WTC11 (cell line): Measurements from ENCODE around the gene SIK2.

Source experiments
- CTCF ChIP-seq: fragments of 200-600 bp; IDR thresholded peaks from 2 replicates; pipeline ENCODE4 v1.8.0; 2022; ENCODE audit warnings: antibody characterized with exemption
- E2F1 ChIP-seq: sonication (generic); formaldehyde crosslinking; IDR thresholded peaks from 2 replicates; pipeline ENCODE4 v1.8.0; 2022; ENCODE audit warnings: mild to moderate bottlenecking, missing genetic modification reagents
- FOXP1 ChIP-seq: sonication (generic); formaldehyde crosslinking; IDR thresholded peaks from 2 replicates; pipeline ENCODE4 v1.8.0; 2022; ENCODE audit warnings: missing genetic modification reagents, mild to moderate bottlenecking, moderate library complexity, borderline replicate concordance
- HMGXB4 ChIP-seq: sonication (generic); formaldehyde crosslinking; IDR thresholded peaks from 2 replicates; pipeline ENCODE4 v1.8.1; 2023; ENCODE audit warnings: mild to moderate bottlenecking, moderate library complexity, missing genetic modification reagents
- JUN ChIP-seq: sonication (generic); formaldehyde crosslinking; IDR thresholded peaks from 2 replicates; pipeline ENCODE4 v1.8.0; 2023; ENCODE audit warnings: mild to moderate bottlenecking, missing genetic modification reagents
- PRDM15 ChIP-seq: sonication (generic); formaldehyde crosslinking; IDR thresholded peaks from 2 replicates; pipeline ENCODE4 v1.8.0; 2022; ENCODE audit warnings: missing genetic modification reagents
- STAT6 ChIP-seq: sonication (generic); formaldehyde crosslinking; conservative IDR thresholded peaks from 2 replicates; pipeline ENCODE4 v1.8.1; 2023; ENCODE audit warnings: mild to moderate bottlenecking, low read depth, missing genetic modification reagents, moderate library complexity
- TEAD4 ChIP-seq: sonication (generic); formaldehyde crosslinking; IDR thresholded peaks from 2 replicates; pipeline ENCODE4 v1.8.0; 2022; ENCODE audit warnings: mild to moderate bottlenecking, missing genetic modification reagents
- ZBTB43 ChIP-seq: sonication (generic); formaldehyde crosslinking; IDR thresholded peaks from 2 replicates; pipeline ENCODE4 v1.8.1; 2023; ENCODE audit warnings: mild to moderate bottlenecking, missing genetic modification reagents
- ZNF232 ChIP-seq: sonication (generic); formaldehyde crosslinking; IDR thresholded peaks from 2 replicates; pipeline ENCODE4 v1.8.0; 2022; ENCODE audit warnings: mild to moderate bottlenecking, missing genetic modification reagents
- ZNF317 ChIP-seq: sonication (generic); formaldehyde crosslinking; IDR thresholded peaks from 2 replicates; pipeline ENCODE4 v1.8.1; 2023; ENCODE audit warnings: low read depth, mild to moderate bottlenecking, moderate library complexity, missing genetic modification reagents, borderline replicate concordance

GRCh38 chr11:111562692-111563389 is 39.4 kb upstream of the SIK2 start:
- TF ChIP-seq E2F1 (no peak), STAT6 (CRISPR knock-in tag) (no peak), CTCF (no peak), TEAD4 (CRISPR knock-in tag) (no peak), ZBTB43 (CRISPR knock-in tag) (no peak), HMGXB4 (CRISPR knock-in tag) (no peak), ZNF317 (no peak), JUN (CRISPR knock-in tag) (no peak), PRDM15 (CRISPR knock-in tag) (no peak), FOXP1 (CRISPR knock-in tag) (no peak), ZNF232 (no peak)
